GM19099 (cell line): ENCODE results near the gene POU3F3.

ENCODE experiments used
- POLR2A ChIP-seq: IDR thresholded peaks from 3 replicates; pipeline ENCODE4 v1.6.1; 2011; ENCODE audit warnings: low read depth; ENCODE audit not compliant: insufficient read length; ENCODE audit errors: extremely low read depth

POU3F3 gene

DNA sequence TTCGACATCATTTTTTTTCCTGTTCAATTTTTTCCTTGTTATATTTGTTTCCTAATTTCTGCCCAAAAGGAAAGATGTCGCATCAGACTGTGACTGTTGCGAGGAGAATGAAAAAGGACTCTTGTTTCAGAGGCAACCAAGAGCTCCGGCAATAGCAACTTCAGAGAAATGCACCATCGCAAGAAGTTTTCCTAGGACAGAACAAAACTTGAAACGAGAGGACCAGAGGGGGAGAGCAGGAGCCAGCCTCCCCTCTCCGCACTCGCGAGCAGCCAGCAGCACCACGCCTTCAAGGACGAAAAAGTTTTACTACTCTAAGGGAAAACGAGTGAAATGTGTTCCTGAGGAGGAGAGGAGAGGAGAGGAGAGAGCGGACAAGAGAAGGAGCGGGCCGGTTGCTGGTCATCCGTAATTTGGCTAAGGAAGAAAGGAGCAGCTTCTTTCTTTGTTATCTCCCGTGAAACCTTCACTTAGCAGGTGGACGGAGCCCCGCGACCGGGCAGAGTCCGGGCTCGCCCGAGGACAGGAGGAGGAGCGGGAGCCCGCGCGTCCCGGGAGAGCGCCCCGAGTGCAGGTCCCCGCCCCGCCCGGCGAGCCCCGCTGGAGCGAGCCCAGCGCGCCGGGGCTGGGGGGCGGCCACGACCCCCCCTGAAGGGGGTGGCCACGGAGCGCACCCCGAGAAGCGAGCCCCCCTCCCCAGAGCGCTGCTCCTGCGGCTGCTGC is 744 bp downstream of the POU3F3 start:
- TF ChIP-seq POLR2A = no peak

DNA sequence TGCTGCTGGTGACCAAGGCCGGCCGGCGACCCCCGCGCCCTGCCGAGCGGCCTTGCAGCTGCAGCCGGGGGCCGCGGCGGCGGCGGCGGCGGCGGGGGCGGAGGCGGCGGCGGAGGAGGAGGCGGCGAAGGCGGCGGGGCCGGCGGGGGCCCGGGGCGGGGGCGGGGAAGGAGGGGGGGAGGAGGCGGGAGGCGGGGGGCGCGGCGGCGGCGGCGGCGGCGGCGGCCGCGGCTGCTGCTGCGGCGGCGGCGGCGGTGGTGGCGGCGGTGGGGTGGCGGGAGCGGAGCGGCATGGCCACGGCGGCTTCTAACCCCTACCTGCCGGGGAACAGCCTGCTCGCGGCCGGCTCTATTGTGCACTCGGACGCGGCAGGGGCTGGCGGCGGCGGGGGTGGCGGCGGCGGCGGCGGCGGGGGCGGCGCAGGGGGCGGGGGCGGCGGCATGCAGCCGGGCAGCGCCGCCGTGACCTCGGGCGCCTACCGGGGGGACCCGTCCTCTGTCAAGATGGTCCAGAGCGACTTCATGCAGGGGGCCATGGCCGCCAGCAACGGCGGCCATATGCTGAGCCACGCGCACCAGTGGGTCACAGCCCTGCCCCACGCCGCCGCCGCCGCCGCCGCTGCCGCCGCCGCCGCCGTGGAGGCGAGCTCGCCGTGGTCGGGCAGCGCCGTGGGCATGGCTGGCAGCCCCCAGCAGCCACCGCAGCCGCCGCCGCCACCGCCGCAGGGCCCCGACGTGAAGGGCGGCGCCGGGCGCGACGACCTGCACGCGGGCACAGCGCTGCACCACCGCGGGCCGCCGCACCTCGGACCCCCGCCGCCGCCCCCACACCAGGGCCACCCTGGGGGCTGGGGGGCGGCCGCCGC is 1.5 kb downstream of the POU3F3 start:
- no peak for TF ChIP-seq POLR2A

DNA sequence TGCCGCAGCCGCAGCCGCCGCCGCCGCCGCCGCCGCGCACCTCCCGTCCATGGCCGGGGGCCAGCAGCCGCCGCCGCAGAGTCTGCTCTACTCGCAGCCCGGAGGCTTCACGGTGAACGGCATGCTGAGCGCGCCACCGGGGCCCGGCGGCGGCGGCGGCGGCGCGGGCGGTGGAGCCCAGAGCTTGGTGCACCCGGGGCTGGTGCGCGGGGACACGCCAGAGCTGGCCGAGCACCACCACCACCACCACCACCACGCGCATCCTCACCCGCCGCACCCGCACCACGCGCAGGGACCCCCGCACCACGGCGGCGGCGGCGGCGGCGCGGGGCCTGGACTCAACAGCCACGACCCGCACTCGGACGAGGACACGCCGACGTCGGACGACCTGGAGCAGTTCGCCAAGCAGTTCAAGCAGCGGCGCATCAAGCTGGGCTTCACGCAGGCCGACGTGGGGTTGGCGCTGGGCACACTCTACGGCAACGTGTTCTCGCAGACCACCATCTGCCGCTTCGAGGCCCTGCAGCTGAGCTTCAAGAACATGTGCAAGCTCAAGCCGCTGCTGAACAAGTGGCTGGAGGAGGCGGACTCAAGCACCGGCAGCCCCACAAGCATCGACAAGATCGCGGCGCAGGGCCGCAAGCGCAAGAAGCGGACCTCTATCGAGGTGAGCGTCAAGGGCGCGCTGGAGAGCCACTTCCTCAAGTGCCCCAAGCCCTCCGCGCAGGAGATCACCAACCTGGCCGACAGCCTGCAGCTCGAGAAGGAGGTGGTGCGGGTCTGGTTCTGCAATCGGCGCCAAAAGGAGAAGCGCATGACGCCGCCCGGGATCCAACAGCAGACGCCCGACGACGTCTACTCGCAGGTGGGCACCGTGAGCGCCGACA is 2.4 kb downstream of the POU3F3 start:
- TF ChIP-seq POLR2A = no peak

DNA sequence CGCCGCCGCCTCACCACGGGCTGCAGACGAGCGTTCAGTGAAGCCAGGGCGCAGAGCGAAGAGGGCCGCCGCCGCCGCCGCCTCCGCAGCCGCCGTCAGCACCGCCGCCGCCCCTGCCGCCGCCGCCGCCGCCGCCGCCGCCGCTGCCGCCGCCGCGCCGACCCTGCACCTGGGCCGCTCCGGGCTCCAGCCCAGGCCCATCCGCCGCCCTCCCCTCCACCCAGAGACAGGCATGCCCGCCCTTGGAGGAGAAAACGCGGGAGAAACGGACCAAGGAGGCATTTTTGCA is 3.0 kb downstream of the POU3F3 start:
- TF ChIP-seq POLR2A = no peak

DNA sequence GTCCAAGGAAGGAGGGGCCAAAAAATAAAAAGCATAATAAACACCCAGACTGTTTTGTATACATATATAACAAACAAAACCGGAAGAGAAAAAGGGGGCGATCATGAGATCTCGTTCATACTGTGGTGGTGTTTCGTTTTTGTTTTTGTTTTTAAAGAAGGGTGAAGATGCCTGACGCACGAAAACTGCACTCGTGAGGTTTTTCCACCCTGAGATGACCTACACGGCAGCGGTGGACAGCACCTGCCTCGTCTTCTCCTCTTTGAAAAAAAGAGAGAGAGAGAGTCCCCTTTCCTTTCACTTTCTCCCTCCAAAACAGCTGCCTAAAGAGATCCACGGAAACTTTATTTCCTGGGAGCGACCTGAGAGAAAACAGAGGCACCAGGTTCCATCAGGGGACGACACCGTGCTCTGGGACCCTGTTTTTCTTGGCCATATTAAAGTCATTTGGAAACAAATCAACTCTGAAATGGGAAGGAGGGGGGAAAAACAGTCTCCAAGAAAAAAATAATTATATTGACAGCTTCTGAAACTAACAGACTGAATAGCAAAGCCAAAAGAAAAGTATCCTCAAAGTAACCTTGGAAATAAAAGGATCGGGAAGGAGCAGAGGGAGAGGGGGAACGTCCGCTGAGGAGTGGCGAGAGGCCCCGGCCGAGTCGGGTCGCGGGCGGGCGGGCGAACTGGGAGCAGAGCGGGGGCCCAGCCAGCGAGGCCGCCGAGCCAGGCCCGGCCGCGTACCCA is 3.5 kb downstream of the POU3F3 start:
- TF ChIP-seq POLR2A = no peak

DNA sequence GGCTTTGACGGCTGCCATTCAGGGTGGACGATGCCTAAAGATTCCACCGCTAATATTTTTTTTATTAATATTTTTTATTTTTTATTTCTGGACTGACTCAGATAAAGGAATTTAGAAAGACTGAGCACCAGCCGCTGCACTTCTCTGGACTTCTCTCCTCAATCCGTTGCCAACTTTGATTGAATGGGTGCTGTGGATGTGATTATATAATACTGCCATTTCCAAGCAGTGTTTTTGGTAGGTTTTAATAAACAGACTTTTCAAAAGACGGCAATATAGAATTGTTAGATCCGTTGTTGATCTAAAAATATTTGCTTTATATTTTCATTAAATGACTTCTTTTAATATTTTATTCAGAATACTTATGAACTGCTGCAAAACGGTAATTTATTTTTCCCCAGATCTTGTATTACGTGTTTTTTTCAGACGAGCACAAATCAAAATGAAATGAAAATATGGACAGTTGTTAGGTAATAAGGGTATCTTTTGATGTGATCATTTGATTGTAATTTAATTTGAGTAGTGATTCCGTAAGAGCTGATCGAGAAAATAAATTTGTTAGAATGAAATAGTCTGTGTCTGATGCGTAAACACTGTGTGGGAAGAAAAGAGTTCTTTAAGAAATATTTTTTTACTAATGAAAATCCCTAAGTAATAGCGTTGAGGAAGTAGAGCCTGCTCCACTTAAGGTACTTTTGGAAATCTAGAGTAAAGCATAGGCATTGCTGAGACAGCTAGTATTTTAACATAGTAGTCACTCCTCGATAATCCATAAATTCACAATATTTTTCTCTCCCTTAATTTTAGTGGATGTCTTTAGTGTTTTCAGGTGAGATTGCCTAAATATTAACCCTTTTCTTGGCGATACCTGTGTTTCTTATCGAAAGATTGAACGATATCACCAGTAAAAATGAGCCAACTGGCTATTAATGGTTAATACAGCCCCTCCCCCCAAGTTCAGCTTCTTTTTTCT is 4.4 kb downstream of the POU3F3 start:
- TF ChIP-seq POLR2A = no peak

DNA sequence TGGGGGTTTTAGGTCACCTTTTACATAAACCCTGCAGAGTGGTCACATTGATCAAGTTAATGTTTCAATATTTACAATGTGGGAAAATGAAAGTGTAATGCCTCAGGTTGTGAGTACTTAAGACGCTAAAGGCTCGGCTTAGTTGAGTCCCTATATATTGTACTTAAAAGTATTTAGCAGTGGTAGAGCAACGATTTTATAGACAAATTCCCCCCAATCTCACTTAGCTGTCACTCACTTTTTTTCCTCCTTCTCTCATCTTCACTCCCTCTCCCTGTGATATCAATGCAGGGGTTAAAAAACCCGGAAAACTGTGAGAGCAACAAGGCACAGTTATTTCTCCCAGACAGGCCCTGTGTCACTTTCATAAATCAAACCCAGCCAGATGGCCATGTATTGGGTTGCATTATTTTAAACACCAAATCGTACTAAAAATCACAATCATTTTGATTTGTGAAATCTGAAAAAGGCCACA is 5.4 kb downstream of the POU3F3 start:
- no peak for TF ChIP-seq POLR2A

DNA sequence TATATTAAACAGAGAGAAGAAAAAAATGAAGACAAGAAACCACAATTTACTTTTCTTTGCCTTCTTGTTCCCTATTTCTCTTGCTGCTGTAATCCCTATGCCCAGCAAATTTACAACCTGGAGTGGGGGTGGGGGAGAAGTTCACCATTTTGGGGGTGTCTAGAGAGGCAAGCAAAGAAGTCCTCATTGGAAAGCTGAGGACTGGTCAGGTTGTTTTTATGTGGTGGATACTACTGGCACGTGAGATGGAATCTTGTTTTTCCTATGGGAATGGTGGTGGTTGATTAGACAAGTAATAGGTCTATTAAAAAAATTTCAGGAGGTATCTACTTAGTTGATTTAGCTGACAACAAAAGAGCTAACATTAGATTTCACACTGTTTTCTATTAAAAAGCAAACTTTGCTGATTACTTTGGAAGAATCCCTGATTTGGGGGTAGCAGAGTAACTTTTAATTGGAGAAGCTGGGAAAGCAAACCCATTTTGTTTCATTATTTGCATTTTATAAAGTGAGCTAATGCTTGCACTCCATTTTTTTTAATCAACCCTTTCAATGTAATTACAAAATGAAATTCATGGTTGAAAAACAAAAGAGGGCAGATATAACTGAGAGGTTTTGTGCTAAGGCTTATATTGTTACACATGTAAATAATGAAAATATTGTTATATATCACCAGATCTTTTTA is 6.0 kb downstream of the POU3F3 start:
- TF ChIP-seq POLR2A = no peak

DNA sequence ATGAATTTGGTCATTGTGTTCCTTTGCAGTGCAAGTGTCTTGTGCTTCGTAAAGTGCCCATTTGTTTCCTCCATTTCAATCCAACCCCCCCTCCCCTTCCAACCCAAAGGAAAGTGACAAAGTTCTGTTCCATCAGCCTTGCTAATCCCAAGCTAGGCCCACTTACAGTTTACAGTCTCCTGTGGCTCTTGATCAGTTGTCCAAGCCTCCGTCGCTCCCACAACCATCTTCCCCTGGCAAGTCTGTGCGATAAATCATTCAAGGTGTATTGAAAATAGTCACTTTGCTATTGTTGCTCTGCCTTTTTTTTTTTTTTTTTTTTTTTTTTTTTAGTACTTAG is 6.5 kb downstream of the POU3F3 start:
- TF ChIP-seq POLR2A = no peak

DNA sequence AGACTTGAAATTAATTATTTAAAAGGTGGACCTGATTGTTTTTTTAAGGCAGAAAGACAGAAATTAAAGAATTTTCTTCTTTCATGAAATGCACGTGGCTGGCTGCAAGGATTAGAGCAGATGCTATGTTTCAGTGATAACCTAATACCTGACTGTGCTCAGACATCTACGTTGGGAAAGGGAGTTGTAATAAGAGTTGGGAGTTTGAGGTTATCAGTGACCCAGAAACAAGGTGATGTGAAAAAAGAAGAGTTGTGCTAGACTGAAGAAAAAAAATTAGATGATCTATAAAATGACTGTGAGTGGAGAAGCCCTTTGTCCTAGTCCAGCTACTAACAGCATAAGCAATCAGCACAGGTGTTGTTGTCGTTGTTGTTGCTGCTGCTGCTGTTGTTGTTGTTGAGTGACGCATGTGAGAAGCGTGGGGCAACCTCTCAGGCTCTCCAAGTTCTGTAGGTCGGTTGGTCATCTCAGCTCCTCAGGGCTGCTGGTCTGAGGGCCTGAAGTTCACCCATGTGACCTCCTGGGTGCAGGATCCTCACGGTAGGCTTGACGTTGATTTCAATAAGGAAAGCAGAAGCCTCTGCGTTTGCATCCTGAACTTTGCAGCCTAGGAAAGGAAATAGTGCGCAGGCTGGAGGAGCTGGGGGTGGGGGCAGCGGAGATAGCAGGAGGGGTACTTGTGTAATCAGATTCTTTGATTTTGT is 7.6 kb downstream of the POU3F3 start:
- TF ChIP-seq POLR2A = no peak

DNA sequence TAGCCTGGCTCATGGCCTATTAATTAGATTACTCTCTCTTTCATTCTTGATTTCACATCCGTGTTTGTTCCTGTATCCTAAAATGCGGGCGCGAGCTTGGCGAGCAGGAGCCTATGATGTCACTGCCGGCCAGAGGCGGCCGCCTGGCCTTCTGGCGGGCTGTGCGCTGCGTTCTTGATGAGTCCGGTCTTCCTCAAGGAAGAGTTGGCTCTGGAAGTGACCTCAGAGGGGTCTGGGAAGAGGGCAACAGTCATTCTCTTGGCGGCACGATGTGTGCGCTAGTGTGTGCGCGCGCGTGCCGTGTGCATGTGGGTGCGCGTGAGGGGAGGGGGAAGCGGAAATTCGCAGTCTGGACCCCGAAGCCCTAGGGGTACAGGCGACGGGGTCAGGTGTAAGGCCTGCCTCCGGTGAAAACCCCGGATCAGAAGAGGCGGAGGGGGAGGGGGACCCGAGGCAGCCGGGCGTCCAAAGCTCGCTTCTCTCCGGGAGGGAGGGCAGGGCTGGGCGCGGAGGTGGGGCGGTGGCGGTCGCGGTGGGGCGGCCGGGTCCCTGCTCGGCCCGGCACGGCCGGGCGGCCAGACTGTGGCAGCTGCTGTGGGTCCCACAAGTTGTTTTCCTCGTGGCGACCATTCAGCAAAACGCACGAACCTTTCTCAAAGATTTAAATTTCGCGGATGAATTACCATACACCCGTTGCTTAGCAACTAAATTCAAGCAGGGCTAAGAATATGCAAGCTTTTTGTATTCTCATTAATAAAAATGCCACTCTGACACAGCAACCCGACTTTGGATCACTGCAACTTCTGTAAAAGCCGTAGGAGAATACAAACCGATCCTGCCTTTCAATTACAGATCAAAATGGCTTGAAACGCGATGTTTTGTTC is 8.4 kb downstream of the POU3F3 start:
- TF ChIP-seq POLR2A = no peak

DNA sequence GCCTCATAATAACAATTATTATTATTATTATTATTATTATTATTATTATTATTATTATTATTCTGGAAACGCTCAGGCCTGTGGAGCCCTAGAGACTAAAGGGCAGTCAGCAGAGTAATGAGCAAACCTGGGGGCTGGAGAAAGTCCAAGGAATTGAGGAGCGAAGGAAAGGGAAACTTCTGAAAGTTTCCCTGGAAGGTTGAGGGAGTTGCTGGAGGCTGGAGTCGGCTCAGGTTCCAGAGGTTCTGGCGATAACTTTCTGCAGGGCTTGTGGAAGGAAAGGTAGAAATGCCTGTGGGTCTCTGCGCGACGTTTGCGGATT is 9.2 kb downstream of the POU3F3 start:
- TF ChIP-seq POLR2A = no peak
